ENCODE measurements around the gene MEG3. TPM values are rescaled to one million over a fixed set of nuclear protein-coding genes. Genes with fewer than 3 reads are reported as not detected.

The MEG3 gene
- total and polyA plus RNA-seq, 2 of the 8 experiments (the other 6 are each of a cell fraction or from before 2014, with no cell fraction given): 0.17 to 1.1 TPM

GRCh38 chr14:100859781-100860180 is 33.9 kb downstream of the MEG3 start (continued):
- TF ChIP-seq CHD7 (IDR thresholded peaks at IDR 0.05; ENCODE audit: insufficient replicate concordance, low read length) (no peak), HDAC2 (IDR thresholded peaks at IDR 0.05; ENCODE audit: borderline replicate concordance in 1 of 2, low read depth in 2 of 2, low read length in 2 of 2) (no peak), CHD1 (IDR thresholded peaks at IDR 0.05; ENCODE audit: low read depth, low read length) (no peak), SIX5 (IDR thresholded peaks at IDR 0.05; ENCODE audit: low read depth, low read length) (no peak), POLR2AphosphoS5 (IDR thresholded peaks at IDR 0.05; ENCODE audit: low read depth, low read length) (no peak)

Measured in H1 (cell line).